A673 (cell line): Measurements from ENCODE around the gene BCAR3. TPM values are rescaled to one million over a fixed set of nuclear protein-coding genes. Genes with fewer than 3 reads are reported as not detected.

Experiments used
- BruUV-seq: library from RNA; stranded (reverse); fragments of 400-500 nt; replicated peaks from 2 replicates; lab custom pipeline; 2021; lab: Mats Ljungman, UMichigan
- CTCF ChIA-PET: fragments of 300-600 bp; sonication (Branson Sonifier 250); formaldehyde crosslinking; loops from one replicate; lab custom pipeline; 2022; ENCODE audit warnings: antibody characterized with exemption; lab: Charles Lee
- POLR2A ChIA-PET: fragments of 300-600 bp; sonication (Branson Sonifier 250); formaldehyde crosslinking; loops from one replicate; lab custom pipeline; 2022; ENCODE audit warnings: antibody characterized with exemption; ENCODE audit not compliant: low non-redundant PET; lab: Charles Lee
- DNase-seq: peaks from one replicate; pipeline ENCODE4 v3.0.0-alpha.2; 2015; ENCODE audit warnings: low spot score
- H3K27ac ChIP-seq: fragments of 200-600 bp; sonication (generic); 2 replicates; pipeline ENCODE4 v1.5.1; 2016; ENCODE audit warnings: mixed run types, low read depth, mild to moderate bottlenecking, mixed read lengths, antibody characterized with exemption, low read length; ENCODE audit not compliant: poor library complexity, severe bottlenecking
- H3K27me3 ChIP-seq: fragments of 200-600 bp; sonication (generic); replicated peaks from 2 replicates; pipeline ENCODE4 v1.6.1; 2017; ENCODE audit warnings: mixed run types, low read depth, mild to moderate bottlenecking, mixed read lengths, antibody characterized with exemption, low read length; ENCODE audit not compliant: insufficient read depth, poor library complexity
- H3K36me3 ChIP-seq: fragments of 200-600 bp; sonication (generic); 2 replicates; pipeline ENCODE4 v1.6.1; 2016; ENCODE audit warnings: mixed run types, mild to moderate bottlenecking, mixed read lengths, antibody characterized with exemption, low read length; ENCODE audit not compliant: insufficient read depth, poor library complexity, severe bottlenecking
- H3K4me1 ChIP-seq: fragments of 200-600 bp; sonication (generic); 2 replicates; pipeline ENCODE4 v1.6.1; 2017; ENCODE audit warnings: mixed run types, mild to moderate bottlenecking, mixed read lengths, antibody characterized with exemption, low read length; ENCODE audit not compliant: insufficient read depth, poor library complexity, severe bottlenecking
- H3K4me3 ChIP-seq: fragments of 200-600 bp; sonication (generic); 2 replicates; pipeline ENCODE4 v1.5.1; 2016; ENCODE audit warnings: low read depth, mixed run types, mild to moderate bottlenecking, mixed read lengths, low read length; ENCODE audit not compliant: poor library complexity, severe bottlenecking
- H3K9me3 ChIP-seq: fragments of 200-600 bp; sonication (generic); 2 replicates; pipeline ENCODE4 v1.6.1; 2016; ENCODE audit warnings: mixed run types, low read depth, mild to moderate bottlenecking, mixed read lengths, antibody characterized with exemption, low read length; ENCODE audit not compliant: poor library complexity, severe bottlenecking
- CTCF ChIP-seq: fragments of 300-800, 200-600 bp; sonication (generic); conservative IDR thresholded peaks from 2 replicates; pipeline ENCODE4 v1.5.1; 2017; ENCODE audit warnings: low read depth, mild to moderate bottlenecking, antibody characterized with exemption, low read length, moderate library complexity, mixed read lengths
- EZH2 ChIP-seq: fragments of 200-600 bp; sonication (generic); IDR thresholded peaks from 2 replicates; pipeline ENCODE4 v1.6.1; 2017; ENCODE audit warnings: borderline replicate concordance, low read depth, mild to moderate bottlenecking, mixed read lengths, antibody characterized with exemption, low read length; ENCODE audit not compliant: poor library complexity, severe bottlenecking
- intact Hi-C: fragments of 100-400 bp; cut with micrococcal nuclease; formaldehyde crosslinking; loops from one replicate; pipeline ENCODE4 v1.10.0; 2022; ENCODE audit not compliant: unreplicated experiment
- total RNA-seq: library from RNA; stranded (reverse); gene quantifications from 2 replicates; pipeline ENCODE4 v1.2.3, GENCODE V29; 2021

Gene BCAR3
- total RNA-seq, 1 experiment from 2014 or later = 0.90 TPM

GRCh38 chr1:93673163-93673829 is 8.3 kb downstream of the BCAR3 start:
- Histone ChIP-seq H3K27ac (no peak overlapping the region), H3K36me3 (no peaks in the 10 kb centered on the region), H3K4me1 (no peaks in the 10 kb centered on the region), H3K27me3 (no peaks in the 10 kb centered on the region), H3K9me3 (no peaks in the 10 kb centered on the region), H3K4me3 (no peak overlapping the region)
- TF ChIP-seq CTCF = no peak
- no peak for TF ChIP-seq EZH2
- intact Hi-C loops = no loop called here
- ChIA-PET POLR2A (no interaction called here), CTCF (no interaction called here)
- BruUV-seq = no TSS peak
- no peak for DNase-seq

DNA sequence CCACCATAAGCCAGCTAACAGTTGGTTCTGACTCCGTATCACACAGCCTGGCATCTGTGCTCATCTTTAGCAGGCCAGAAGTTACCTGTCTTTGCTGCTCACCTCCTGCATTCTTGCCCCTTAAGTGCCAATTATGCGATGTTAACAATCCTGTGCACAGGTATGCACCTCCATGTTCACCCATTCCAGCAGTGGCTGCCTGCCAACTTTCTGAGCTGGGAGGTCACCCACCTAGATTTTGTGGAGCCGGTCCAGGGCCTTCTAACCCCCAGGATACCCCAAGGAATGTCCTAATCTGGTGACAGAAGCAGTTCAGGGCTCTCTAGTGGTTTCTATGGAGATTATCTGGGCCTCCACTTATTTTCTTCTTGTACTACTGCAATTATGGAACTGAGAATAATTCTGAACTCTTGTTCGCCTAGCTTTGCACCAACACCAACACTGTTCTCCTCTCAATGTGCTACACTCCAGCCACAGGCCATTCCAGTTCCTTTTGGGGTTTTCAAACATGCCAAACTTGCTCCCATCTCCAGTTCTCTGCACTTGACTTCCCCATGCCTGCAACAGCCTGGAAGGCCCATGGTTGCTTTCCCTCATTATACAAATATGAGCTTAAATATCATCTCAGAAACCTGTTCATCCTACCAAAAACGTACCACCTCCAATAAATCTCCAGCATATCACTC is 9.0 kb downstream of the BCAR3 start:
- H3K27me3 ChIP-seq = no peaks in the 10 kb centered on the region
- ChIA-PET CTCF (interaction anchor here (0.6 kb wide), 1 partner anchor 40 kb away, joined by 3 read pairs; no protein-coding TSS in a partner anchor), POLR2A (no interaction called here)
- H3K36me3 ChIP-seq = no peaks in the 10 kb centered on the region
- TF ChIP-seq CTCF (no peak), EZH2 (no peak)
- no peak overlapping the region for H3K4me3 ChIP-seq
- DNase-seq = no peak
- intact Hi-C loops = no loop called here
- BruUV-seq = no TSS peak
- H3K4me1 ChIP-seq = no peaks in the 10 kb centered on the region
- H3K27ac ChIP-seq = no peak overlapping the region
- no peaks in the 10 kb centered on the region for H3K9me3 ChIP-seq

DNA sequence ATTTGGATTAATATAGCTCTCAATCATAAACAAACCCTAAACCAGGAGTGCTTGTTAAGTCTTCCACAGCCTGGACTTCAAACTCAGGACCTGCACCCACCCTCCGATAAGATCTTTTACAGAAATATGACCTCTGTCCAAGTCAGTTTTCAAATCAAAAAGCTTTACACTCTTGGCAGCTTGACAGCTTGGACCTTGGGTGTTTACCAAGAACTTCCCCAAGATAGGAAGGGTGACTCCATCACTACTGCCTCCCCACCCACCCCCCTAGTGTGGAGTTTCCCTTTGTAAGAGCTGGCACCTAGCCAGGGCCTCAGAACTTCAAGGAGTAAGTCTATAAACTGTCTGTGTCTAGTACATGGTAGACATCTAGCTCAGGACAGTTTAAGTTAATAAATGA is 9.6 kb downstream of the BCAR3 start:
- DNase-seq = no peak
- CTCF ChIA-PET = interaction anchor here (0.6 kb wide), 1 partner anchor 41 kb away, joined by 3 read pairs; no protein-coding TSS in a partner anchor
- no peak for TF ChIP-seq CTCF
- TF ChIP-seq EZH2 = no peak
- POLR2A ChIA-PET = no interaction called here
- Histone ChIP-seq H3K9me3 (no peaks in the 10 kb centered on the region), H3K4me1 (no peaks in the 10 kb centered on the region), H3K27ac (no peak overlapping the region), H3K36me3 (no peaks in the 10 kb centered on the region), H3K4me3 (no peak overlapping the region), H3K27me3 (no peaks in the 10 kb centered on the region)
- intact Hi-C loops = no loop called here
- no TSS peak for BruUV-seq
